ENCODE data around the gene TMEM25.
"Not testable (repeated sequence)": the region's sequence is repeated elsewhere in the genome, so short reads cannot be mapped to it uniquely, and the experiment has no call there.

The TMEM25 gene

GRCh38 chr11:118570787-118571186 is 39.8 kb downstream of the TMEM25 start:
- peaks cover 15% of the 10 kb centered on the region for H3K4me1 ChIP-seq (ENCODE audit: control insufficient read depth, insufficient read depth, low read length)
- H3K27ac ChIP-seq (ENCODE audit: low read depth, low read length) = no peak overlapping the region
- H3K27me3 ChIP-seq (ENCODE audit: control insufficient read depth, insufficient read depth, low read length) = no peaks in the 10 kb centered on the region

GRCh38 chr11:118571701-118572060 is 40.7 kb downstream of the TMEM25 start:
- not testable (repeated sequence) for H3K36me3 ChIP-seq (ENCODE audit: control insufficient read depth, insufficient read depth, low read length); H3K27me3 ChIP-seq (ENCODE audit: control insufficient read depth, insufficient read depth, low read length); H3K9ac ChIP-seq (ENCODE audit: low read length)
- Histone ChIP-seq H3K4me1 (ENCODE audit: control insufficient read depth, insufficient read depth, low read length) (peaks cover 20% of the 10 kb centered on the region), H3K4me3 (ENCODE audit: low read length) (peak overlapping the region; percentile 85), H3K27ac (ENCODE audit: low read depth, low read length) (peak overlapping the region; percentile 96)

More at GRCh38 chr11:118570787-118571186, 39.8 kb downstream of the TMEM25 start:
- no peaks in the 10 kb centered on the region for H3K36me3 ChIP-seq (ENCODE audit: control insufficient read depth, insufficient read depth, low read length)
- no peak overlapping the region for H3K9ac ChIP-seq (ENCODE audit: low read length)
- no peak overlapping the region for H3K4me3 ChIP-seq (ENCODE audit: low read length)

- peak within 1 kb of the TSS; percentile 89 for H3K9ac ChIP-seq (ENCODE audit: low read length)
- no peaks in the 10 kb centered on the region for H3K36me3 ChIP-seq (ENCODE audit: control insufficient read depth, insufficient read depth, low read length)
- peak within 1 kb of the TSS; percentile 96 for H3K27ac ChIP-seq (ENCODE audit: low read depth, low read length)
- H3K4me3 ChIP-seq (ENCODE audit: low read length) = peak within 1 kb of the TSS; percentile 85
- peaks cover 20% of the 10 kb centered on the region for H3K4me1 ChIP-seq (ENCODE audit: control insufficient read depth, insufficient read depth, low read length)
- H3K27me3 ChIP-seq (ENCODE audit: control insufficient read depth, insufficient read depth, low read length) = no peaks in the 10 kb centered on the region
These were observed 41.3 kb downstream of the TMEM25 start, which contains the start of gene ARCN1 for GRCh38 chr11:118572061-118572980. TSS of gene ARCN1 (plus strand) at chr11:118572409. CDS start at chr11:118572548, 139 bp downstream.

- Histone ChIP-seq H3K4me1 (ENCODE audit: control insufficient read depth, insufficient read depth, low read length) (peaks cover 20% of the 10 kb centered on the region), H3K27me3 (ENCODE audit: control insufficient read depth, insufficient read depth, low read length) (no peaks in the 10 kb centered on the region), H3K27ac (ENCODE audit: low read depth, low read length) (peak overlapping the region; percentile 96), H3K36me3 (ENCODE audit: control insufficient read depth, insufficient read depth, low read length) (no peaks in the 10 kb centered on the region), H3K9ac (ENCODE audit: low read length) (peak overlapping the region; percentile 89), H3K4me3 (ENCODE audit: low read length) (peak overlapping the region; percentile 85)
These were observed 42.1 kb downstream of the TMEM25 start for GRCh38 chr11:118572981-118573550.

GRCh38 chr11:118574636-118575035 is 43.6 kb downstream of the TMEM25 start:
- H3K27ac ChIP-seq (ENCODE audit: low read depth, low read length) = no peak overlapping the region
- H3K27me3 ChIP-seq (ENCODE audit: control insufficient read depth, insufficient read depth, low read length) = no peaks in the 10 kb centered on the region
- no peak overlapping the region for H3K4me3 ChIP-seq (ENCODE audit: low read length)
- H3K36me3 ChIP-seq (ENCODE audit: control insufficient read depth, insufficient read depth, low read length) = no peaks in the 10 kb centered on the region
- H3K9ac ChIP-seq (ENCODE audit: low read length) = no peak overlapping the region
- H3K4me1 ChIP-seq (ENCODE audit: control insufficient read depth, insufficient read depth, low read length) = peaks cover 20% of the 10 kb centered on the region

- H3K9ac ChIP-seq (ENCODE audit: low read length); H3K27ac ChIP-seq (ENCODE audit: low read depth, low read length); H3K27me3 ChIP-seq (ENCODE audit: control insufficient read depth, insufficient read depth, low read length); H3K36me3 ChIP-seq (ENCODE audit: control insufficient read depth, insufficient read depth, low read length); H3K4me3 ChIP-seq (ENCODE audit: low read length): not testable (repeated sequence)
- H3K4me1 ChIP-seq (ENCODE audit: control insufficient read depth, insufficient read depth, low read length) = peaks cover 20% of the 10 kb centered on the region
These were observed 47.0 kb downstream of the TMEM25 start for GRCh38 chr11:118577995-118578394.

GRCh38 chr11:118581057-118581456 is 50.1 kb downstream of the TMEM25 start:
- peaks cover 21% of the 10 kb centered on the region for H3K36me3 ChIP-seq (ENCODE audit: control insufficient read depth, insufficient read depth, low read length)
- no peaks in the 10 kb centered on the region for H3K27me3 ChIP-seq (ENCODE audit: control insufficient read depth, insufficient read depth, low read length)
- H3K27ac ChIP-seq (ENCODE audit: low read depth, low read length) = no peak overlapping the region
- no peak overlapping the region for H3K4me3 ChIP-seq (ENCODE audit: low read length)
- H3K4me1 ChIP-seq (ENCODE audit: control insufficient read depth, insufficient read depth, low read length) = peaks cover 2% of the 10 kb centered on the region
- no peak overlapping the region for H3K9ac ChIP-seq (ENCODE audit: low read length)

All from rectal smooth muscle tissue (tissue), 1 donor.